Endothelial cell (in vitro differentiated cells): Measurements from ENCODE around the gene NXPE3. TPM values are rescaled to one million over a fixed set of nuclear protein-coding genes. Genes with fewer than 3 reads are reported as not detected.

Source experiments
- DNase-seq: peaks from one replicate; pipeline ENCODE4 v3.0.0; 2021; ENCODE audit warnings: low spot score
- H3K27ac Mint-ChIP-seq: one replicate; pipeline ENCODE4 v1.8.0; 2021; ENCODE audit warnings: mixed read lengths, inconsistent platforms; ENCODE audit not compliant: unreplicated experiment
- H3K27me3 Mint-ChIP-seq: one replicate; pipeline ENCODE4 v1.8.0; 2021; ENCODE audit warnings: mild to moderate bottlenecking, moderate library complexity, mixed read lengths, inconsistent platforms; ENCODE audit not compliant: unreplicated experiment
- H3K36me3 Mint-ChIP-seq: one replicate; pipeline ENCODE4 v1.8.0; 2021; ENCODE audit warnings: mild to moderate bottlenecking, low read depth, mixed read lengths, inconsistent platforms; ENCODE audit not compliant: unreplicated experiment
- H3K4me1 Mint-ChIP-seq: one replicate; pipeline ENCODE4 v1.8.0; 2021; ENCODE audit warnings: mild to moderate bottlenecking, mixed read lengths, inconsistent platforms; ENCODE audit not compliant: unreplicated experiment
- H3K4me3 Mint-ChIP-seq: one replicate; pipeline ENCODE4 v1.8.0; 2021; ENCODE audit warnings: mild to moderate bottlenecking, mixed read lengths, inconsistent platforms; ENCODE audit not compliant: unreplicated experiment
- H3K9me3 Mint-ChIP-seq: one replicate; pipeline ENCODE4 v1.8.0; 2021; ENCODE audit warnings: mixed read lengths, inconsistent platforms; ENCODE audit not compliant: unreplicated experiment
- CTCF ChIP-seq: fragments of 200-600 bp; sonication (generic); IDR thresholded peaks from one replicate; pipeline ENCODE4 v1.5.0; 2021; ENCODE audit warnings: antibody characterized with exemption; ENCODE audit not compliant: unreplicated experiment
- total RNA-seq: library from RNA; stranded (reverse); fragmentation: NEBNext Ultra II Directional; extraction: Animal tissue kit (Norgen Biotek cat#: 25700); gene quantifications from one replicate; pipeline ENCODE4 v1.2.1, GENCODE V29; 2021; ENCODE audit not compliant: unreplicated experiment

NXPE3 gene
- total RNA-seq, 1 donor from 2014 or later = 20.3 TPM

DNA sequence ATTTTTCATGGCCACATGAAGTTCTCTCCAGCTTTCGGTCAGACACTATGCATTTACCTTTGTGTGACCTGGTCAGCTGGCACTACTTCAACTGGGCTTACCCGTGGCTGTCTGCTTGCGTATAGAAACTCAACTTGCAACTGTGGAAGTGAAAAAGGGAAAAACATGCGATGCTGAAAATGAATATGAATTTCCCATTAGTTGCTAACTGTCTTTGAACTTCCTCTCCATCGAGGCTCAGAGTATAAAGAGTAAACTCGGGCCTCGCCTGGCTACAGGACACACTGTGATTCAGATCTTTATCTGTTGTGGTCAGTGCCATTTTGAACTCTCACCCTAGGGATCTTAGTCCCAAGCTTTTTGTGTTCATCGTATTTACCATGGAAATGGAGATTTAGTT lies 97.1 kb downstream of the NXPE3 start:
- H3K36me3 Mint-ChIP-seq = no peaks in the 10 kb centered on the region
- no peak for DNase-seq
- H3K9me3 Mint-ChIP-seq = no peaks in the 10 kb centered on the region
- no peak overlapping the region for H3K4me3 Mint-ChIP-seq
- no peak overlapping the region for H3K27ac Mint-ChIP-seq
- H3K27me3 Mint-ChIP-seq = no peaks in the 10 kb centered on the region
- H3K4me1 Mint-ChIP-seq = no peaks in the 10 kb centered on the region
- TF ChIP-seq CTCF = no peak

Other genes starting within 250 kb of the NXPE3 start
- 26.3 TPM for gene TRMT10C, start 217.3 kb upstream of the NXPE3 start, total RNA-seq
- gene PCNP, start 205.0 kb upstream of the NXPE3 start, total RNA-seq = 117 TPM
- gene ZBTB11, start 102.1 kb upstream of the NXPE3 start, total RNA-seq = 13.0 TPM
- 1,216 TPM for gene RPL24, start 92.5 kb upstream of the NXPE3 start, total RNA-seq
- gene CEP97, start 54.6 kb upstream of the NXPE3 start, total RNA-seq = 7.2 TPM
- 20.5 TPM for gene NFKBIZ, start 70.3 kb downstream of the NXPE3 start, total RNA-seq